GM21723 (cell line): ENCODE data around the gene PPP1R3G.
"Not testable (repeated sequence)": the region's sequence is repeated elsewhere in the genome, so short reads cannot be mapped to it uniquely, and the experiment has no call there.

Experiments used
- ATAC-seq: cut with Tn5 transposase; IDR thresholded peaks from one replicate; pipeline ENCODE4 v1.9.1; 2021; ENCODE audit warnings: mild to moderate bottlenecking, moderate library complexity; ENCODE audit not compliant: unreplicated experiment

The PPP1R3G gene

GRCh38 chr6:5116243-5116991 is 31.3 kb downstream of the PPP1R3G start:
- ATAC-seq: no peak

GRCh38 chr6:5119090-5119951 is 34.2 kb downstream of the PPP1R3G start:
- no peak for ATAC-seq

GRCh38 chr6:5120011-5120410 is 34.9 kb downstream of the PPP1R3G start:
- no peak for ATAC-seq

GRCh38 chr6:5120543-5120942 is 35.4 kb downstream of the PPP1R3G start:
- ATAC-seq: not testable (repeated sequence)

DNA sequence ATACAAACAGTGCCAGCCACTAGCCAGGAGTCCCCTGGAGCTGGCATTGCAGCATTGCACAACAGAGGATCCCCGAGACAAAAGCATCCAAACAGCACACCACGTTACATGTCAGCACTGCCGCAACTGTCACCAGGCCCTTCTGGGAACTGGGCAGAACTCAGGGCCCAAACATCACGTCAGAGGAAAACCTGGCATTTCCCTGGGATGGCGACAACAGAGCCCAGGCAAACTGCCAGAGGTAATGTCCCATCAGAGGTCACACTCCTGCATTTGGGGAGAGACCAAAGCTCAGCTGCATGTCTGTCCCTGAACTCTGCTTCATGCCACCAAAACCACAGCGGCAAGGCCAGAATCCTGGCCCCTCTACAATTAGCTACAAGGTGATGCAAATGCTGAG is 36.3 kb downstream of the PPP1R3G start:
- no peak for ATAC-seq

- no peak for ATAC-seq
Observed at GRCh38 chr6:5121956-5122355, 36.8 kb downstream of the PPP1R3G start.

GRCh38 chr6:5122504-5123112 is 37.5 kb downstream of the PPP1R3G start:
- no peak for ATAC-seq

GRCh38 chr6:5123296-5124143 is 38.4 kb downstream of the PPP1R3G start:
- no peak for ATAC-seq

DNA sequence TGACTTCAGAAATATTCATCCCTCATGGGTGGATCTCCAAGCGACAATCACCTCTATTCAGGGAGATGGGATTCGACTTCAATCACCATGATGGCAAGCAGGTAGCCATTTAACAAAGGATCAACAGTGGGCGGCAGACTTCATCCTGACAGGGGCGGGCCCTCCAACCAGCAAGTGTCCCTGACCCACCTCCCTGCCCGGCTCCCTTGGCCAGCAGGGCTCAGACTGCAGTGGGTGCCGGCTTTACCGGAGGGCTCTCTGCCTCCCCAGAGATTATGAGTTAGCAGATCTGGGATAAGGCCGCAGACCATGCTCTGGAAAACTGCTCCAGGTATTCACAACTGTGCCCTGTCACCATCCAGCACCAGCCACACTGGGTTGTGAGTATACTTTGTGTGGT is 39.4 kb downstream of the PPP1R3G start:
- no peak for ATAC-seq

DNA sequence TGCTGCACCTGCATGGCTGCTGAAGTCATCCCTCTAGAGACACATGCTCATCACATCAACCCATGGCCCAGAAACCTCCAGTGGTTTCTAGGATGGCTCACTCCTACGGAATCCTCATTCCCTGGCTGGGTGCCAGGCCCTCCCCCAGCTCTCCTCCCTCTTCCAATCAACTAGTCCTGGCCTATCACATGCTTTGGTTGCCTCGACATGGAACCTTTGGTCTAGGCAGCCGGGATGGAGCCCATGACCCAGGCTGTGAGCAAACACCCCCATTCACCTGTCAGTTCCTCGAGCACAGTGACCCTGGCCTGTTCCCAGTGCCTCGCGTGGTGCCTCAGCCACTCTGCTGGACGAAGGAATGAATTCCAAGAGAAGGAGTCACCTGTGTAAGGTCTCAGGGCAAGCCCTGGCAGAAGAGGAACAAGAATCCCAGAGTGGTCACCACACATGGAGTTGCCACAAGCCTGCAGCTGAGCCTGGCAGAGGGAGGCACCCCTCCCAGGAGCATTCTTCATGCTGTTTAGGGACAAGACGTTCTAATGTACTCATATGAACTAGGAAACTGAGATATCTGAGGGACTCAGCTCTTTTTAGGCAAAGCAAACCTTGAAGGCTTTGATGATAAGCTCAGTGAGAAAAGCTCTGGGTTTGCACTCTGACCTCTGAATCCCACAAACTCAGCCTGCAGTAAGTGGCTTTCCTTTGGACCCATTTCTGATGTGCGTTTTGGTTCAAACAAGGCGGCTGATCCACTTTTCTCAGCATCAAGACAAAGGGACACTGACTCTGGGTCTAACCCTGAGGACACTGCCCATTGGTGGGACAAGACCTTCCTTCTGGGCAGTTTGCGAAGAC is 40.2 kb downstream of the PPP1R3G start:
- no peak for ATAC-seq

DNA sequence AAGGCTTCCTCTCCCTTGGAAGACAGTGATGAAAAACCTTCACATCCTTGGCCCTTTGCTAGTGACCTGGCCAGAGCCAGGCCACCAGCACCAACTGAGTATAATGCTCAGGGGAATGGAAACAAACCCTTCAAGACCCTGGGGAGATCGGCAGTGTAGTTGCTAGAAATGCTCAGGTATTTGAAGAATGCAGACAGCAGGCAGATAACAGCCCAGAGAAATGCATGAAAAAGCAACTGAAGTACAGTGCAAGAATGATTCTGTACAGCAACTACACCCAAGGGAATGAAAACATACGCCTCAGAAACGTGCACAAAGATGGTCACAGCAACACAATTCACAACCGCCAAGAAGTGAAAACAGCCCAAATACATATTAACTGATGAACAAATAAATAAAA is 41.1 kb downstream of the PPP1R3G start:
- ATAC-seq: no peak

DNA sequence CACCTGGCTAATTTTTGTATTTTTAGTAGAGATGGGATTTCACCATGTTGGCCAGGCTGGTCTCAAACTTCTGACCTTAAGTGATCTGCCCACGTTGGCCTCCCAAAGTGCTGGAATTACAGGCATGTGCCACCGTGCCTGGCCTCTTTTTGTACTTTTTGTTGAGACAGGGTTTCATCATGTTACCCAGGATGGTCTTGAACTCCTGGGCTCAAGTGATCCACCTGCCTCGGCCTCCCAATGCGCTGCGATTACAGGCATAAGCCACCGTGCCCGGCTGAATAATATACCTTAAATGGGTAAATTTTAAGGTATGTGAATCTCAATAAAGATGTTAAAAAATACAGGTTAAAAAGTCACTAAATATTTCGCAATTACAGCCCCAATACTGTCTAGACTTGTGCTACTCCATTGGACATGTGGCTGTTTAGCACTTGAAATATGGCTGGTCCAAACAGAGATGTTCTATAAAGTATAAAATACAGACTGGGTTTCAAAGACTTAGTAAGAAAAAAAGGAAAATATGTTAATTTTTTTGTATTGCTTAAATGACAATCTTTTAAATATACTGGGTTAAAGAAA is 42.1 kb downstream of the PPP1R3G start:
- ATAC-seq: no peak

DNA sequence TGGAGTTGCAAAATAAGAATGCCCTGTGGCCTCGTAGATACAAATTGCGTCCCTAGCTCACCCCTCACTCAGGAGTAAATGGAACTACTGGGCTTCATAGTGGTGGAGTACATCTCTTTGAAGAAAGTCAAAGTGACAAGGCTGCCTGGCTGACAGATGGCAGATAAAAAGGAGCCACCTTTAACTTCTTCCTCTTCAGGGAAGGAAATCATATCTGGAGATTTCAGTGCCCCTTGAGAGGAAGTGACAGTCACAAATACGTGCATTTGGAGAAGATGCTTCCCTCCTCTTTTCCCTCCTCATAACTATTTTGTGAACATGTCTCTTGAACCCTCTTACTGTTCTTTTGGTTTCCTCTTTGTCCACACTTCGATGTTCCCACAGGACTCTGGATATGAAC is 43.2 kb downstream of the PPP1R3G start:
- no peak for ATAC-seq

GRCh38 chr6:5130135-5130866 is 45.2 kb downstream of the PPP1R3G start:
- ATAC-seq: no peak

DNA sequence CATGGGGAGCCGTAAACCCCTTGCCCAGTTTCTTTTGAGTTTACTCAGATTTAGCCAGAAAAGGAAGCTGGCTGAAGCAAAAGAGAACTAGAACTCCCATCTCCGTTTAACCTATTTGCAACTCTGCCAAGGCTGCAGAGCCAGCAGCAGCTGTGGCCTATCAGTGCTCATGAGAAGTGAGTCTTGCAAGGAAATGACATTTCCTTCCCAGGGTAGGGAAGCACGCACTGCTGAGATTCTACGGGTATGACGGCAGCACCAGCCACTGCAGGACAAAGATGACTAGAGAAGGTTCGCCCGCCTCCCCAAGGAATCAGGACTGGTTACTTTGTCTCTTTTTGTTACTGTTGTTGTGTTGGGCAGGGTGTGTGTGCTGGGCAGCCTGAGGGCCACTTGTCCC is 47.6 kb downstream of the PPP1R3G start:
- peak; percentile 82 for ATAC-seq

DNA sequence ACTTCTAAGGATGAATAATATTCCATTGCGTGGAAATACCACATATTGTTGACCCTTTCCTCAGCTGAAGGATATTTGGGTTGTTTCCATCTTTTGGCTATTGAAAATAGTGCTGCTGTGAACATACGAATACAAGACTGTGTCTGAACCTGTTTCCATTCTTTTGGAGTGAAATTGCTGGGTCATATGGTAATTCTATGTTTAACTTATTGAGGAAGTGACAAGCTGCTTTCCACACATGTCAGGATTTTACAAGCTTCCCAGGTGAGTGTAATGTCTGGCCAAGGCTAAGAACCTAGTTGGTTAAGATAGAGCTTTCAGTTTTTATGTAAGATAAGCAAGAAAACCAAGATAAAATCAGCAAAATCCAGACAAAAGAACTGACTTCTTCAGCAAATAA is 48.8 kb downstream of the PPP1R3G start:
- no peak for ATAC-seq

DNA sequence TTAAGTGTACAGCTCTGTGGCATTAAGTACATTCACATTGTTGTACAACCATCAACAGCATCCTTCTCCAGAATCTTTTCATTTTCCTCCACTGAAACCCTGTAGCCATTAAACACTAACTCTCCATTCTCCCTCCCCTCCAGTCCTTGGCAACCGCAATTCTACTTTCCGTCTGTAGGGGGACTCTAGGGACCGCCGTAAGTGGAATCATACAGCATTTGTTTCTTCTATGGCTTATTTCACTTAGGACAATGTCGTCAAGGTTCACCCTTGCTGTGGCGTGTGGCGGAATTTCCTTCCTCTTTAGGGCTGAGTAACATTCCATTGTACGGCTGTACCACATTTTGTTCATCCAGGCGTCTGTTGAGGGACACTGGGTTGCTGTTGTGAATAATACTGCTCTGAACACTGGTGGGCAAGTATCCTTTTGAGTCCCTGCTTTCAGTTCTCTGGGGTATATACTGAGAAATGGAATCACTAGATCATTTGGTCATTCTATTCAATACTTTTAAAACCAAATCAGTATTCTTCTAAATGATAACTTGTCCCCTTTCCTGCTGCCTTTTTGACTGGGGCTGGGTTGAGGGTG is 50.7 kb downstream of the PPP1R3G start:
- ATAC-seq: no peak

DNA sequence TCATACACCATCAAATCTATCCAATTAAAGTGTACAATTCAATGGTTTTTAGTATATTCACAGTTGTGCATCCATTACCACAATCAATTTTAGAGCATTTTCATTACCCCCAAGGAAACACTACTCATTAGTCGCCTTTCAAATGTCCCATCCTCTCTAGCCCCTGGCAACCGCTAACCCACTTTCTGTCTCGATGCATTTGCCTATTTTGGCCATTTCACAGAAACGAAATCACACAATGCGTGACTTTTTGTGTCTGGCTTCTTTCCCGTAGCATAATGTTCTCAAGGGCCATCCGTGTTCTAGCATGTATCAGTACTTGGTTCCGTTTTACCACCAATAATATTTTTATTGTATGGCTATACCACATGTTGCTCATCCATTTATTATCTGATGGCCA is 51.7 kb downstream of the PPP1R3G start:
- no peak for ATAC-seq
